NB4 (cell line): ENCODE measurements around the gene PDHX.

Source experiments
- DNase-seq: peaks from one replicate; pipeline ENCODE4 v3.0.0; 2010; ENCODE audit warnings: low read depth
- H3K4me3 ChIP-seq: one replicate; pipeline ENCODE4 v1.5.1; 2011; ENCODE audit warnings: mild to moderate bottlenecking, low read depth, low read length, moderate library complexity
- MYC ChIP-seq: IDR thresholded peaks from 2 replicates; pipeline ENCODE4 v1.6.1; 2011; ENCODE audit warnings: low read depth, low read length
- POLR2A ChIP-seq: IDR thresholded peaks from 2 replicates; pipeline ENCODE4 v1.6.1; 2011; ENCODE audit warnings: mild to moderate bottlenecking; ENCODE audit not compliant: insufficient read length; ENCODE audit errors: extremely low read depth
- TF ChIP-seq, protein P1 (sequence below): IDR thresholded peaks from 2 replicates; pipeline ENCODE4 v1.6.1; 2011; ENCODE audit warnings: low read depth, low read length
- TF ChIP-seq, protein P2 (sequence below): IDR thresholded peaks from one replicate; pipeline ENCODE4 v1.5.1; 2012; ENCODE audit warnings: low read depth, low read length

Gene PDHX

DNA sequence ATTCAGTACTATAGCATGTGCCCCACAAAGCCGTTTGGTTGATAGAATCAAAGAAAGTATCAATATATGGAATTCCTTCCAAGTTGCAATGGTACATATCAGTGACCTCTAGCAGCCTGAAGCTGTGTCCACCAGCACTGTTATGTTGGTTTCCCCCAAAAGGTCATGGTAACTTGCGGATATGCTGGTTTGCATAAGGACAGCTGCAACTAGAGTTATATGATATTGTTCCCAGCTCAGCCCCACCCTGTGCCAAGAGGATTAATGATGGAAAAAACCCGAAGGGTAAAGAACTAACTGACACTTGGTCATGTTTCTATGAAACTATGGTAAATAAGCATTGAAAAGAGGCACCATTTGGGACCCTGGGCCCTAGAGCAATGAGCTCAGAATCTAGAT is 93.5 kb downstream of the PDHX start:
- no peak for TF ChIP-seq MYC
- TF ChIP-seq, protein P1, sequence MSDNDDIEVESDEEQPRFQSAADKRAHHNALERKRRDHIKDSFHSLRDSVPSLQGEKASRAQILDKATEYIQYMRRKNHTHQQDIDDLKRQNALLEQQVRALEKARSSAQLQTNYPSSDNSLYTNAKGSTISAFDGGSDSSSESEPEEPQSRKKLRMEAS, result no peak
- no peak for TF ChIP-seq POLR2A
- TF ChIP-seq, protein P2, sequence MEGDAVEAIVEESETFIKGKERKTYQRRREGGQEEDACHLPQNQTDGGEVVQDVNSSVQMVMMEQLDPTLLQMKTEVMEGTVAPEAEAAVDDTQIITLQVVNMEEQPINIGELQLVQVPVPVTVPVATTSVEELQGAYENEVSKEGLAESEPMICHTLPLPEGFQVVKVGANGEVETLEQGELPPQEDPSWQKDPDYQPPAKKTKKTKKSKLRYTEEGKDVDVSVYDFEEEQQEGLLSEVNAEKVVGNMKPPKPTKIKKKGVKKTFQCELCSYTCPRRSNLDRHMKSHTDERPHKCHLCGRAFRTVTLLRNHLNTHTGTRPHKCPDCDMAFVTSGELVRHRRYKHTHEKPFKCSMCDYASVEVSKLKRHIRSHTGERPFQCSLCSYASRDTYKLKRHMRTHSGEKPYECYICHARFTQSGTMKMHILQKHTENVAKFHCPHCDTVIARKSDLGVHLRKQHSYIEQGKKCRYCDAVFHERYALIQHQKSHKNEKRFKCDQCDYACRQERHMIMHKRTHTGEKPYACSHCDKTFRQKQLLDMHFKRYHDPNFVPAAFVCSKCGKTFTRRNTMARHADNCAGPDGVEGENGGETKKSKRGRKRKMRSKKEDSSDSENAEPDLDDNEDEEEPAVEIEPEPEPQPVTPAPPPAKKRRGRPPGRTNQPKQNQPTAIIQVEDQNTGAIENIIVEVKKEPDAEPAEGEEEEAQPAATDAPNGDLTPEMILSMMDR, result no peak
- DNase-seq, result no peak
- H3K4me3 ChIP-seq, result no peak overlapping the region

- no peak for DNase-seq
- H3K4me3 ChIP-seq, result no peak overlapping the region
- TF ChIP-seq, protein P1, result no peak
- TF ChIP-seq, protein P2, result no peak
- TF ChIP-seq POLR2A (no peak), MYC (no peak)
These were observed 94.2 kb downstream of the PDHX start for GRCh38 chr11:35010654-35011053.

DNA sequence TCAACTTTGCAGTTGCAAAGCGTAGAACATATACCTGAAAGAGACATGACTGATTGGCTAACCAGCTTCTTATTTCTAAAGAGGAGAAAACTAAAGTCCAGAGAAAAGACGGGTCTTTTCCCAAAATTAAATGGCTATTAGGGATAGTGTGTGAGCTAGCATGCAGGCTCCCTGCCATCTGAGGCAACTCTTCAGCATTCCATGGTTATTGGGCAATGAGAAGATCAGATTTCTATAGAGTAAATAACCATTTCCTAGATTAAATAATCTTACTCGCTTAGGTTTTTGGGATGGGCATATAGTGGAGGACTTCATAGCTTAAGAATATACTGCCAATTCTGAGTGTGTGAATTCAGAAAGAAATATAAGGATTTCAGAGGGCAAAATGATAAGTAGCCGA is 95.0 kb downstream of the PDHX start:
- TF ChIP-seq, protein P1, result no peak
- TF ChIP-seq MYC (no peak), POLR2A (no peak)
- TF ChIP-seq, protein P2, result no peak
- DNase-seq, result no peak
- H3K4me3 ChIP-seq, result no peak overlapping the region

DNA sequence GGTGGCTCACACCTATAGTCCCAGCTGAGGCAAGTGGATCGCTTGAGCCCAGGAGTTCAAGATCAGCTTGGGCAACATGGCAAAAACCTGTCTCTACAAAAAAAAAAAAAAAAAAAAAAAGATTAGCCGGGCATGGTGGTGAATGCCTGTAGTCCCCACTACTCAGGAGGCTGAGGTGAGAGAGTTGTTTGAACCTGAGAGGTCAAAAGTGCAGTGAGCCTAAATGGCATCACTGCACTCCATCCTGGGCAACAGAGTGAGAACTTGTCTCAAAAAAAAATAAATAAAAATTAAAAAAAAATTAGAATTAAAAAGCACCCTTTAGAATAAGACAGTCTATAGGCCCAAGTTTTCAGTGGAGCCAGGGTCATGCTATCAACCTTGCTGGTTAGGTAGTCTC is 95.5 kb downstream of the PDHX start:
- TF ChIP-seq, protein P1, result no peak
- no peak for TF ChIP-seq MYC
- no peak for DNase-seq
- no peak overlapping the region for H3K4me3 ChIP-seq

GRCh38 chr11:35012467-35013191 is 96.2 kb downstream of the PDHX start:
- DNase-seq, result no peak
- TF ChIP-seq, protein P2, result no peak
- TF ChIP-seq, protein P1, result no peak
- TF ChIP-seq MYC (no peak), POLR2A (no peak)
- no peak overlapping the region for H3K4me3 ChIP-seq

GRCh38 chr11:35013514-35014233 is 97.3 kb downstream of the PDHX start:
- no peak for DNase-seq
- H3K4me3 ChIP-seq, result no peak overlapping the region
- TF ChIP-seq POLR2A (no peak), MYC (no peak)
- TF ChIP-seq, protein P1, result no peak
- TF ChIP-seq, protein P2, result no peak
